HCT116 (cell line): ENCODE data around the gene DKK2.

ENCODE experiments used
- CBX3 ChIP-seq: IDR thresholded peaks from 2 replicates; pipeline ENCODE4 v1.6.1; 2012; ENCODE audit warnings: low read depth
- CTCF ChIP-seq, 3 experiments: fragments of 200-600 bp in 1 of 3; sonication (generic) in 1 of 3; IDR thresholded peaks in 2 of 3; conservative IDR thresholded peaks in 1 of 3; 2 replicates each; pipeline ENCODE4 v1.5.1; 2012 to 2017; ENCODE audit warnings: low read depth in 2 of 3, low read length in 2 of 3, antibody characterized with exemption in 1 of 3, borderline replicate concordance in 1 of 3, control low read depth in 1 of 3, mild to moderate bottlenecking in 1 of 3, mixed read lengths in 1 of 3, mixed run types in 1 of 3, moderate library complexity in 1 of 3; ENCODE audit not compliant: insufficient read depth in 1 of 3
- EZH2phosphoT487 ChIP-seq: fragments of 200-600 bp; IDR thresholded peaks from 2 replicates; pipeline ENCODE4 v1.6.1; 2018; ENCODE audit warnings: antibody characterized with exemption, borderline replicate concordance
- POLR2A ChIP-seq: IDR thresholded peaks from 2 replicates; pipeline ENCODE4 v1.7.0; 2011; ENCODE audit warnings: borderline replicate concordance; ENCODE audit not compliant: insufficient read depth, insufficient read length; ENCODE audit errors: extremely low read depth
- POLR2AphosphoS5 ChIP-seq: IDR thresholded peaks from 2 replicates; pipeline ENCODE4 v1.6.1; 2011; ENCODE audit warnings: mild to moderate bottlenecking, low read depth, low read length, moderate library complexity
- ZFX ChIP-seq: fragments of 450-650 bp; IDR thresholded peaks from 2 replicates; pipeline ENCODE4 v1.6.1; 2017
- ZNF274 ChIP-seq: fragments of 200-500 bp; sonication (Bioruptor generic); IDR thresholded peaks from 2 replicates; pipeline ENCODE4 v1.6.1; 2014; ENCODE audit warnings: mild to moderate bottlenecking, low read depth, low read length, inconsistent platforms
- TF ChIP-seq, protein P1 (sequence below): IDR thresholded peaks from 2 replicates; pipeline ENCODE4 v1.6.1; 2012; ENCODE audit warnings: low read depth

- TF ChIP-seq CTCF (IDR thresholded peaks at IDR 0.05 in 2 of 3, conservative IDR thresholded peaks at IDR 0.05 in 1 of 3; ENCODE audit: borderline replicate concordance in 1 of 3, insufficient read depth in 1 of 3, low read depth in 2 of 3, low read length in 2 of 3) (no peak), POLR2AphosphoS5 (no peak), POLR2A (no peak), EZH2phosphoT487 (no peak), ZNF274 (no peak), ZFX (no peak), CBX3 (no peak)
- TF ChIP-seq, protein P1, sequence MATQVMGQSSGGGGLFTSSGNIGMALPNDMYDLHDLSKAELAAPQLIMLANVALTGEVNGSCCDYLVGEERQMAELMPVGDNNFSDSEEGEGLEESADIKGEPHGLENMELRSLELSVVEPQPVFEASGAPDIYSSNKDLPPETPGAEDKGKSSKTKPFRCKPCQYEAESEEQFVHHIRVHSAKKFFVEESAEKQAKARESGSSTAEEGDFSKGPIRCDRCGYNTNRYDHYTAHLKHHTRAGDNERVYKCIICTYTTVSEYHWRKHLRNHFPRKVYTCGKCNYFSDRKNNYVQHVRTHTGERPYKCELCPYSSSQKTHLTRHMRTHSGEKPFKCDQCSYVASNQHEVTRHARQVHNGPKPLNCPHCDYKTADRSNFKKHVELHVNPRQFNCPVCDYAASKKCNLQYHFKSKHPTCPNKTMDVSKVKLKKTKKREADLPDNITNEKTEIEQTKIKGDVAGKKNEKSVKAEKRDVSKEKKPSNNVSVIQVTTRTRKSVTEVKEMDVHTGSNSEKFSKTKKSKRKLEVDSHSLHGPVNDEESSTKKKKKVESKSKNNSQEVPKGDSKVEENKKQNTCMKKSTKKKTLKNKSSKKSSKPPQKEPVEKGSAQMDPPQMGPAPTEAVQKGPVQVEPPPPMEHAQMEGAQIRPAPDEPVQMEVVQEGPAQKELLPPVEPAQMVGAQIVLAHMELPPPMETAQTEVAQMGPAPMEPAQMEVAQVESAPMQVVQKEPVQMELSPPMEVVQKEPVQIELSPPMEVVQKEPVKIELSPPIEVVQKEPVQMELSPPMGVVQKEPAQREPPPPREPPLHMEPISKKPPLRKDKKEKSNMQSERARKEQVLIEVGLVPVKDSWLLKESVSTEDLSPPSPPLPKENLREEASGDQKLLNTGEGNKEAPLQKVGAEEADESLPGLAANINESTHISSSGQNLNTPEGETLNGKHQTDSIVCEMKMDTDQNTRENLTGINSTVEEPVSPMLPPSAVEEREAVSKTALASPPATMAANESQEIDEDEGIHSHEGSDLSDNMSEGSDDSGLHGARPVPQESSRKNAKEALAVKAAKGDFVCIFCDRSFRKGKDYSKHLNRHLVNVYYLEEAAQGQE = no peak
These were observed 906 bp downstream of the DKK2 start for GRCh38 chr4:107034996-107035818.
